NCI-H2107 (cell line): ENCODE data around the gene WNT7B.

Source experiments
- DNase-seq: peaks from one replicate; lab custom pipeline; 2025; lab: John Stamatoyannopoulos, UW

The WNT7B gene

GRCh38 chr22:45971408-45972028 lies 5.4 kb downstream of the WNT7B start:
- DNase-seq: no peak

- no peak for DNase-seq
Measured at GRCh38 chr22:45970705-45971407, 6.1 kb downstream of the WNT7B start.

GRCh38 chr22:45969801-45970470 lies 7.0 kb downstream of the WNT7B start:
- no peak for DNase-seq

GRCh38 chr22:45969414-45969799 lies 7.6 kb downstream of the WNT7B start:
- DNase-seq: no peak

GRCh38 chr22:45968751-45969413 lies 8.1 kb downstream of the WNT7B start:
- no peak for DNase-seq

- no peak for DNase-seq
Measured at GRCh38 chr22:45968003-45968650, 8.8 kb downstream of the WNT7B start.

GRCh38 chr22:45966895-45967365 lies 10.0 kb downstream of the WNT7B start:
- no peak for DNase-seq

GRCh38 chr22:45966320-45966894 lies 10.6 kb downstream of the WNT7B start:
- DNase-seq: peak; percentile 69

- no peak for DNase-seq
Measured at GRCh38 chr22:45965563-45965962, 11.4 kb downstream of the WNT7B start.

GRCh38 chr22:45964926-45965527 lies 11.9 kb downstream of the WNT7B start:
- DNase-seq: no peak

GRCh38 chr22:45964372-45964771 lies 12.6 kb downstream of the WNT7B start:
- DNase-seq: no peak

- no peak for DNase-seq
Measured at GRCh38 chr22:45963821-45964220, 13.1 kb downstream of the WNT7B start.

- DNase-seq: no peak
Measured at GRCh38 chr22:45962756-45963324, 14.1 kb downstream of the WNT7B start.

- no peak for DNase-seq
Measured at GRCh38 chr22:45962434-45962718, 14.6 kb downstream of the WNT7B start.

GRCh38 chr22:45961679-45962433 lies 15.1 kb downstream of the WNT7B start:
- no peak for DNase-seq

GRCh38 chr22:45960477-45961386 lies 16.2 kb downstream of the WNT7B start:
- no peak for DNase-seq

- DNase-seq: no peak
Measured at GRCh38 chr22:45959719-45960476, 17.1 kb downstream of the WNT7B start.

GRCh38 chr22:45958971-45959370 lies 18.0 kb downstream of the WNT7B start:
- no peak for DNase-seq

GRCh38 chr22:45957826-45958225 lies 19.1 kb downstream of the WNT7B start:
- DNase-seq: no peak
